HepG2 (cell line): ENCODE results near the gene RHBG.

Source experiments
- ATF6 ChIP-seq: sonication (generic); formaldehyde crosslinking; conservative IDR thresholded peaks from 2 replicates; pipeline ENCODE4 v1.4.0; 2020; ENCODE audit warnings: missing genetic modification reagents
- ZNF24 ChIP-seq: fragments of 450-650 bp; IDR thresholded peaks from 2 replicates; pipeline ENCODE4 v1.6.1; 2017; ENCODE audit warnings: antibody characterized with exemption, mild to moderate bottlenecking
- ZNF644 ChIP-seq: IDR thresholded peaks from 2 replicates; pipeline ENCODE4 v1.6.1; 2016; ENCODE audit warnings: low read depth
- ZNF660 ChIP-seq: sonication (generic); formaldehyde crosslinking; IDR thresholded peaks from 2 replicates; pipeline ENCODE4 v1.5.1; 2020; ENCODE audit warnings: mild to moderate bottlenecking, low read depth, missing genetic modification reagents, borderline replicate concordance

- TF ChIP-seq ATF6 (no peak), ZNF644 (CRISPR knock-in tag) (no peak), ZNF24 (no peak), ZNF660 (CRISPR knock-in tag) (no peak)
These were observed 22.3 kb downstream of the RHBG start for GRCh38 chr1:156391366-156391677.
